ENCODE results near the gene POLK.
"Not testable (repeated sequence)": the region's sequence is repeated elsewhere in the genome, so short reads cannot be mapped to it uniquely, and the experiment has no call there.

POLK gene

DNA sequence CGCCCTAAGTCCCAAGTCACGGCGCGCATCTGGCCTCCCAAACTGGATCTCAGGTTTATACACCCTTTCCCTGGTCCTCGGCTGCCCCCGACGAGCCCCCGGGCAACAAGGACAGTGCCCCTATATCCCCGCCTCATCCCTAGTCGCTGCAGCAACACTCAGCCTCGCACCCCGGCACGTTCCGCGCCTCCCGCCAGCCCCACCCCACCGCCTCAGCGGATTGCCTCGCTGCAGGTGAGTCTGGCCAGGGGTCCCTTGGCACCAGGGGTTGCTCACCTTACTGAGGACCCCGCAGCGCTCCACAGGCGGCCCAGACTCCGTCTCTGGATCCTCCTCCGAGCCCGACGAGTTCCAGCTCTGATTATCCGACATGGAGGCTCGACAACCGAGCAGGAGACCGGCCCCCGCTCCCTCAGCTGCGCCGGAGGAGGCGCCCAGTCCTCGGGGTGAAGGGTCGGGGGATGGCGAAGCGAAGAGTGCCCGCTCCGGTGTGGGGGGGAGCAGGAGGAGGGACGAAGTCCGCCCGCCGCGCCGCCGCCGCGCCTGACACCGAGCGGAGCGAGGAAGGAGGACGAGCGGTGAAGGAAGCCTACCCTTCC is 756 bp upstream of the POLK start:
- peak; percentile 9 to 12 for DNase-seq (ENCODE audit: low read depth in 2 of 2)

- DNase-seq (ENCODE audit: low read depth in 2 of 2) = no peak
Measured at GRCh38 chr5:75512383-75513074, 838 bp downstream of the POLK start.

- DNase-seq (ENCODE audit: low read depth in 2 of 2) = no peak
Measured at GRCh38 chr5:75513841-75514240, 2.1 kb downstream of the POLK start.

- DNase-seq (ENCODE audit: low read depth in 2 of 2) = no peak
Measured at GRCh38 chr5:75514323-75514722, 2.6 kb downstream of the POLK start.

- no peak for DNase-seq (ENCODE audit: low read depth in 2 of 2)
Measured at GRCh38 chr5:75519761-75520160, 8.1 kb downstream of the POLK start.

- no peak for DNase-seq (ENCODE audit: low read depth in 2 of 2)
Measured at GRCh38 chr5:75521195-75521594, 9.5 kb downstream of the POLK start.

DNA sequence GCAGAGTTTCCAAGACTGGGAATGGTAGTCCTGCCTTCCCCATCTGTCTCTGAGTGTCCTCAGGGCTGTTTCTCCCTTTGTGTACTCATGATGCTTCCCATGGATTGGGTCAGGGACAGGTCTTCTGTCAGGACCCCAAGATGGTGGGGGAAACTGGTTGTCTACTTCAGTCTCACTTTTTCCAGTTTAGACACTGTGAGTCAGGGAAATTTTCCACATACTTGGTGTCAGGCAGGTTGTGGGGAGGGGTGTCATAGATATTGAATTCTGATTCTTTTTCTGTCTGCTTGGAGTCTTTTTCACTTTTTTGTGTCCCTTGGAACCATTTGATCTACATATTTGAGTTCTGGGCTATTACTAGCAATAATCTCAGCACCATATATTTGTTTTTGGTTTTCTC is 10.3 kb downstream of the POLK start:
- DNase-seq (ENCODE audit: low read depth in 2 of 2) = no peak

DNA sequence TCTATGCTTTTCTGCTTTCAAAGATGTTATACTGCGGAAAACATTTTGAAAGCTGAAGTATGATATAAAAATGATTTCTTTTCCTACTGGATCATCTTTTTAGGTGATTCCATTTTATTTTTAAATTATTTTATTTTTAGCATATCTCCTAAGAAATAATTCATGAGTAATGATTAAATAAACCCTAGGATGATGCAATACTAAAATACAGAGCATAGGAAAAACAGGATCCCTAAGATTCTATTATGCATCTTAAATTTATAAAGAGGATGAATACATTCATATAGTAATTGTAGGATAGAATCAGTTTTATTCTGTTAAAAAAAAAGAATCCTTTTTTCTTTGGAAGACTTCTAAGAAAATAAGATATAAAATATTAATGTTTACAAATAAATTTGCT is 10.9 kb downstream of the POLK start:
- no peak for DNase-seq (ENCODE audit: low read depth in 2 of 2)

DNA sequence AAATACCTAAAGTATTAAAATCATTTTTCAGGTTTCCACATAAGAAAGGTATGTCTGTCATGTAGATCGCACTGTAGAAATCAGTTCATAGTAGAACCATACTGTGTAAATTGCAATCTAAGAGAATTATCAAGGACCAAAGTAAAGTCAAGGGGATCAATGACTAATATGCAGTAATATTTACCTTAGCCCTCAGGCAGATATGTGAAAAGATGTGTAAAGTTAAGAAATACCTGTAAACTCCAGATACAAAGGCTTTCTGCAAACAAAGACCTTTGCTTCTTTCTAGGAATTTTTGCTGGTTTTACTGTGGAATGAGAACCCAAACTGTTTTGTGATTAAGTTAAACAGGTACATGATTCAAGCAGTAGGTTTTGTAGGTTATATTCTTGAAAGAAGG is 11.6 kb downstream of the POLK start:
- no peak for DNase-seq (ENCODE audit: low read depth in 2 of 2)

DNA sequence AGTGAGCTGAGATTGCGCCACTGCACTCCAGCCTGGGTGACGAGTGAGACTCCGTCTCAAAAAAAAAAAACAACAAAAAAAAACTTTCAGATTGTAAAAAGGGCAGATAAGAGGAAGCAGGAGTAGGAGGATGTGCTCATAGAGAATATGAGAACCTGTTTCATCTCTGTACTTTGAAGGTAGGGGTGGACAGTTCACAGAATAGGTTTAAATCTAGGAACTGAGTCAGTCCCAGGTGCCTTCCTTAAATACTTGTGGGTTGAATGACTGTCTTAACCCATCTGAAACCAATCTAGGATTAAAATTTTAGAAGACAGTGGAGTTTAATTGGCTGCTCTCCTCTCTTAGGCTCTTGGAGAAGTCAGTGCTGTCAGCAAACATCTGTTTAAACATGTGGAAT is 12.4 kb downstream of the POLK start:
- DNase-seq (ENCODE audit: low read depth in 2 of 2) = no peak

DNA sequence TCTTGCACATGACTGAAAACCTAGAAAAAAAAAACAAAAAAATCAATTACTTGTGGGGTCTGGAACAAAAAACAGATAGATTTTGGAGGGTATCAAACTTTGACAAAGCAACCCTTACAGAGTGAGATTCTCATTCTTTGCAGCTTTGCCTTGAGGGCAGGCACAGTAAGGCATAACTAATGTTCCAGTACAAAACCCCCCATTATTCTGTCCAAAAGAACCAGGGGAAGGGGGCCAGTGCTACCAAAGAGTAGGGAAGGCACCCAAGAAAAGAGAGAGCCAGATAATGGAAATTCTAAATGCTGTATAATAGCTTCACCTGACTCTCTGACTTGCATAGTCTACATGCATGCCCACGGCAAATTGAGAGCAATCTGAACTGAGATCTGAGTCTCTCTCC is 12.9 kb downstream of the POLK start:
- no peak for DNase-seq (ENCODE audit: low read depth in 2 of 2)

GRCh38 chr5:75525344-75525743 is 13.7 kb downstream of the POLK start:
- no peak for DNase-seq (ENCODE audit: low read depth in 2 of 2)

DNA sequence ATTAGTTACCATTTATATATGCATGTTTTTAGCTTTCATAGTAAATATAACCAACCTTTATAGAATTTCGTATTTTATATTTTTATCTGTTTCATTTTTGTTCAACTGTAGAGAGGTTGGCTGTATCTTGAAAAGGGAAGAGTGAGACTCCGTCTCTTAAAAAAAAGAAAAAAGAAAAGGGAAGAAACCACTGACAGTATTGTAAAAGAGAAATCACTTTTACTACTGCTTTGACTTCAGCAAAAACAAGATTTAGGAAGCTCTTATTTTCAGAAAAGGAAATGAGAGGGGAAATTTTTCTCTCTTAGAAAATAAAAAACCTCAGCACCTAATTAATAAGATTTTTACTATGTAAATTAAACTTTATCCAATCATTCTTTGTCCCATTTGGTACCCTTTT is 14.4 kb downstream of the POLK start:
- DNase-seq (ENCODE audit: low read depth in 2 of 2) = no peak

DNA sequence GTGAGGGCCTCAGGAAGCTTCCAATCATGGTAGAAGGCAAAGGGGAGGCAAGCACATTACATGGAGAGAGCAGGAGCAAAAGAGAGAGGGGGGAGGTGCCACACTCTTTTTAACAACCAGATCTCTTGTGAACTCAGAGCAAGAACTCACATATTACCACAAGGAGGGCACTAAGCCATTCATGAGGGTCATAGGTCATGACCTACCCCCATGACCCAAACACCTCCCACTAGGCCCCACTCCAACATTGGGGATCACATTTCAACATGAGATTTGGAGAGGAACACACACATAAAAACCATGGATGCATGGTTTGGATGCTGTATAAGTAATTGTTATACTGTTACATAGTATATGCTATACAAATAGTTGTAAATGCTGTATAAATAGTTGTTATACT is 17.5 kb downstream of the POLK start:
- no peak for DNase-seq (ENCODE audit: low read depth in 2 of 2)

- no peak for DNase-seq (ENCODE audit: low read depth in 2 of 2)
Measured at GRCh38 chr5:75532190-75532589, 20.5 kb downstream of the POLK start.

DNA sequence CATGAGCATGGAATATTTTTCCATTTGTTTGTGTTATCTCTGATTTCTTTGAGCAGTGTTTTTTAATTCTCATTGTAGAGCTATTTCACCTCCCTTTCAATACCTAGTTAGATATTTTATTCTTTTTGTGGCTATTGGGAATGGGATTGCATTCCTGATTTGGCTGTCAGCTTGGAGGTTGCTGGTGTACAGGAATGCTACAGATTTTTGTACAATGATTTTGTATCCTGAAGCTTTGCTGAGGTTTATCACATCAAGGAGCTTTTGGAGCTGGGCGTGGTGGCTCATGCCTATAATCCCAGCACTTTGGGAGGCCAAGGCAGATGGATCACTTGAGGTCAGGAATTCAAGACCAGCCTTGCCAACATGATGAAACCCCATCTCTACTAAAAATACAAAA is 22.0 kb downstream of the POLK start:
- not testable (repeated sequence) for DNase-seq (ENCODE audit: low read depth in 2 of 2)

- no peak for DNase-seq (ENCODE audit: low read depth in 2 of 2)
Measured at GRCh38 chr5:75534734-75535133, 23.0 kb downstream of the POLK start.

GRCh38 chr5:75536147-75536546 is 24.5 kb downstream of the POLK start:
- DNase-seq (ENCODE audit: low read depth in 2 of 2) = no peak

- no peak for DNase-seq (ENCODE audit: low read depth in 2 of 2)
Measured at GRCh38 chr5:75536694-75537360, 25.1 kb downstream of the POLK start.

DNA sequence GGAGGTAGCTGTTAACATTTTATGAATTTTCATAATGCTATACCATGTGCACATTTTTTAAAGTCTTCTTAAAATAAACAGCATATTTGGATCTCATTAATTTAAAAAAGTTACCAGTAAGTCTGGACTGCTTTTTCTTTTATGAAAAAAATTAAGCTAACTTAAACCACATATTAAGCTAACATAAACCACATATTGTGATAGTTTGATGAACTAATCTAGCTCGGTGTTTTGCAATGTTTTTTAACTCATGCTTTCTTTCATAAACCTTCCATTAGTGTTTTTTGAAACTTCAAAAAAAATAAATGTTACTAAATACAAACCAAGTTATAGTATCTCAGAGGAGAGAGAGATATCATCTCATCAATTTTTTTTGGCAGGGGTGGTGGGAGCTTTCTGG is 26.5 kb downstream of the POLK start:
- no peak for DNase-seq (ENCODE audit: low read depth in 2 of 2)

DNA sequence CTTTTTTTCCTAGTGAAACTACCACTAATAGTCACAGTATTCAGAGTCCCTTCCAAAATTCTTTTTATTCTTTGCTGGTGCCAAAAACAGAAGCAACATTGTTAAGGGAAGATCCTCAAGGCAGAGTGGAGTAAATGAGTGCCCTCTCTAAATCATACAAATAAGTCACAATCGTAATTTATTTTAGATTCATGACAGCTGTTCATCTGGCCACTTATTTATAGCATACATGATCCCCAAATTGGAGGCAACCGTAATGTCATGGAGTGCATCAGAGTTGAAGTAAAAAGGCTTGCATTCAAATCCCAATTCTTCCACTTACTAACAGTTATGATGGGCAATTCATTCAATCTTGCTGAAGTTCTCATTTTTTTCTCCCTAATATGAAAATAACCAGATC is 33.4 kb downstream of the POLK start:
- DNase-seq (ENCODE audit: low read depth in 2 of 2) = no peak

GRCh38 chr5:75546830-75547229 is 35.1 kb downstream of the POLK start:
- no peak for DNase-seq (ENCODE audit: low read depth in 2 of 2)

DNA sequence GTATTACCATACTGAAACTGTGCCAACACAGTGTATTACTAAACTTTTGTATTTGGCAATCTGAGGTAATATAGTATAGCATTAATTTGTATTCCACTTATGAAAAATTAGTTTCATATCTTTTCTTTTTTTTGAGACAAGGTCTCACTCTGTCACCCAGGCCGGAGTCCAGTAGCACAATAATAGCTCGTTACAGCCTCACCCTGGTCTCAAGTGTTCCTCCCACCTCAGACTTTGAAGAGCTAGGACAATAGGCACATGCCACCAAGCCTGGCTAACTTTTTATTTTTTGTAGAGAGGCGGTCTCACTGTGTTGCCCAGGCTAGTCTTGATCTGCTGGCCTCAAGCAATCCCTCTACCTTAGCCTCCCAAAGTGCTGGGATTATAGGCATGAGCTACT is 36.1 kb downstream of the POLK start:
- DNase-seq (ENCODE audit: low read depth in 2 of 2) = no peak
